ENCODE measurements around the gene PRPH.

Gene PRPH

GRCh38 chr12:49322367-49322707, 27.4 kb downstream of the PRPH start:
- Histone ChIP-seq H3K9ac (no peak overlapping the region), H3K27ac (no peak overlapping the region)

GRCh38 chr12:49322708-49323523, 28.0 kb downstream of the PRPH start, which contains the start of gene TROAP:
Gene TROAP (plus strand): TSS chr12:49323255. CDS start chr12:49323609, 354 bp downstream.
- H3K9me3 ChIP-seq (ENCODE audit: control insufficient read depth, low read length), result no peaks in the 10 kb centered on the region
- TF ChIP-seq CTCF (IDR thresholded peaks at IDR 0.05), result no peak
- peak within 1 kb of the TSS; percentile 80 for H3K4me2 ChIP-seq (ENCODE audit: low read length)
- H2AFZ ChIP-seq, result peak within 1 kb of the TSS; percentile 99
- peak within 1 kb of the TSS; percentile 74 for H3K4me3 ChIP-seq (ENCODE audit: low read depth, low read length)
- no peaks in the 10 kb centered on the region for H3K36me3 ChIP-seq (ENCODE audit: control insufficient read depth, insufficient read depth, low read length)
- no peak within 1 kb of the TSS for H3K27ac ChIP-seq
- no peaks in the 10 kb centered on the region for H3K79me2 ChIP-seq
- no peak within 1 kb of the TSS for H3K9ac ChIP-seq
- no peaks in the 10 kb centered on the region for H3K4me1 ChIP-seq
- no peaks in the 10 kb centered on the region for H3K27me3 ChIP-seq (ENCODE audit: control insufficient read depth, insufficient read depth, low read length)

More at GRCh38 chr12:49322367-49322707, 27.4 kb downstream of the PRPH start:
- TF ChIP-seq CTCF (IDR thresholded peaks at IDR 0.05), result no peak
- no peaks in the 10 kb centered on the region for H3K79me2 ChIP-seq
- H3K4me3 ChIP-seq (ENCODE audit: low read depth, low read length), result peak overlapping the region; percentile 74
- no peaks in the 10 kb centered on the region for H3K4me1 ChIP-seq
- H2AFZ ChIP-seq, result peak overlapping the region; percentile 99
- peak overlapping the region; percentile 68 for H3K4me2 ChIP-seq (ENCODE audit: low read length)
- H3K36me3 ChIP-seq (ENCODE audit: control insufficient read depth, insufficient read depth, low read length), result no peaks in the 10 kb centered on the region
- H3K27me3 ChIP-seq (ENCODE audit: control insufficient read depth, insufficient read depth, low read length), result no peaks in the 10 kb centered on the region
- H3K9me3 ChIP-seq (ENCODE audit: control insufficient read depth, low read length), result no peaks in the 10 kb centered on the region

GRCh38 chr12:49323524-49324097, 28.7 kb downstream of the PRPH start:
- Histone ChIP-seq H3K4me2 (ENCODE audit: low read length) (peak overlapping the region; percentile 80), H3K9me3 (ENCODE audit: control insufficient read depth, low read length) (no peaks in the 10 kb centered on the region), H3K27me3 (ENCODE audit: control insufficient read depth, insufficient read depth, low read length) (no peaks in the 10 kb centered on the region), H3K36me3 (ENCODE audit: control insufficient read depth, insufficient read depth, low read length) (no peaks in the 10 kb centered on the region), H3K4me3 (ENCODE audit: low read depth, low read length) (peak overlapping the region; percentile 74), H3K4me1 (no peaks in the 10 kb centered on the region), H2AFZ (peak overlapping the region; percentile 99), H3K27ac (no peak overlapping the region), H3K79me2 (no peaks in the 10 kb centered on the region), H3K9ac (no peak overlapping the region)
- TF ChIP-seq CTCF (IDR thresholded peaks at IDR 0.05), result no peak

GRCh38 chr12:49325606-49326005, 30.7 kb downstream of the PRPH start:
- Histone ChIP-seq H3K4me1 (no peaks in the 10 kb centered on the region), H3K9ac (no peak overlapping the region), H3K27me3 (ENCODE audit: control insufficient read depth, insufficient read depth, low read length) (no peaks in the 10 kb centered on the region), H3K27ac (no peak overlapping the region), H3K4me3 (ENCODE audit: low read depth, low read length) (no peak overlapping the region), H2AFZ (no peak overlapping the region), H3K4me2 (ENCODE audit: low read length) (no peak overlapping the region), H3K36me3 (ENCODE audit: control insufficient read depth, insufficient read depth, low read length) (no peaks in the 10 kb centered on the region), H3K9me3 (ENCODE audit: control insufficient read depth, low read length) (no peaks in the 10 kb centered on the region), H3K79me2 (no peaks in the 10 kb centered on the region)
- TF ChIP-seq CTCF (IDR thresholded peaks at IDR 0.05), result no peak
